RWPE1 (cell line): Measurements from ENCODE around the gene GRM5.

Experiments used
- CTCF ChIA-PET: fragments of 350-600 bp; sonication (Branson Sonifier 250); formaldehyde crosslinking; extraction: SDS; loops from one replicate; lab custom pipeline; 2021; lab: Yijun Ruan, JAX
- POLR2A ChIA-PET: fragments of 400-600 bp; formaldehyde crosslinking; extraction: SDS; loops from one replicate; lab custom pipeline; 2020; ENCODE audit warnings: antibody characterized with exemption; ENCODE audit not compliant: low non-redundant PET; lab: Yijun Ruan, JAX
- DNase-seq: peaks from one replicate; pipeline ENCODE4 v3.0.0; 2012; ENCODE audit warnings: low spot score
- H3K27ac ChIP-seq: fragments of 450-650 bp; 2 replicates; pipeline ENCODE4 v1.5.1; 2017
- TF ChIP-seq, protein P1 (sequence below): fragments of 450-650 bp; conservative IDR thresholded peaks from 2 replicates; pipeline ENCODE4 v1.5.1; 2017; ENCODE audit warnings: low read depth, mild to moderate bottlenecking

Gene GRM5

GRCh38 chr11:88482871-88483301 is 582.9 kb downstream of the GRM5 start:
- ChIA-PET POLR2A (no interaction called here), CTCF (no interaction called here)
- TF ChIP-seq, protein P1, sequence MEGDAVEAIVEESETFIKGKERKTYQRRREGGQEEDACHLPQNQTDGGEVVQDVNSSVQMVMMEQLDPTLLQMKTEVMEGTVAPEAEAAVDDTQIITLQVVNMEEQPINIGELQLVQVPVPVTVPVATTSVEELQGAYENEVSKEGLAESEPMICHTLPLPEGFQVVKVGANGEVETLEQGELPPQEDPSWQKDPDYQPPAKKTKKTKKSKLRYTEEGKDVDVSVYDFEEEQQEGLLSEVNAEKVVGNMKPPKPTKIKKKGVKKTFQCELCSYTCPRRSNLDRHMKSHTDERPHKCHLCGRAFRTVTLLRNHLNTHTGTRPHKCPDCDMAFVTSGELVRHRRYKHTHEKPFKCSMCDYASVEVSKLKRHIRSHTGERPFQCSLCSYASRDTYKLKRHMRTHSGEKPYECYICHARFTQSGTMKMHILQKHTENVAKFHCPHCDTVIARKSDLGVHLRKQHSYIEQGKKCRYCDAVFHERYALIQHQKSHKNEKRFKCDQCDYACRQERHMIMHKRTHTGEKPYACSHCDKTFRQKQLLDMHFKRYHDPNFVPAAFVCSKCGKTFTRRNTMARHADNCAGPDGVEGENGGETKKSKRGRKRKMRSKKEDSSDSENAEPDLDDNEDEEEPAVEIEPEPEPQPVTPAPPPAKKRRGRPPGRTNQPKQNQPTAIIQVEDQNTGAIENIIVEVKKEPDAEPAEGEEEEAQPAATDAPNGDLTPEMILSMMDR, result no peak
- peak; percentile 9 for DNase-seq
- H3K27ac ChIP-seq, result no peak overlapping the region

GRCh38 chr11:88480223-88480622 is 585.6 kb downstream of the GRM5 start:
- ChIA-PET CTCF (interaction anchor here (0.6 kb wide), 1 partner anchor 278 kb away, joined by 3 read pairs; no protein-coding TSS in a partner anchor), POLR2A (no interaction called here)
- TF ChIP-seq, protein P1, result no peak
- peak; percentile 34 for DNase-seq
- no peak overlapping the region for H3K27ac ChIP-seq

DNA sequence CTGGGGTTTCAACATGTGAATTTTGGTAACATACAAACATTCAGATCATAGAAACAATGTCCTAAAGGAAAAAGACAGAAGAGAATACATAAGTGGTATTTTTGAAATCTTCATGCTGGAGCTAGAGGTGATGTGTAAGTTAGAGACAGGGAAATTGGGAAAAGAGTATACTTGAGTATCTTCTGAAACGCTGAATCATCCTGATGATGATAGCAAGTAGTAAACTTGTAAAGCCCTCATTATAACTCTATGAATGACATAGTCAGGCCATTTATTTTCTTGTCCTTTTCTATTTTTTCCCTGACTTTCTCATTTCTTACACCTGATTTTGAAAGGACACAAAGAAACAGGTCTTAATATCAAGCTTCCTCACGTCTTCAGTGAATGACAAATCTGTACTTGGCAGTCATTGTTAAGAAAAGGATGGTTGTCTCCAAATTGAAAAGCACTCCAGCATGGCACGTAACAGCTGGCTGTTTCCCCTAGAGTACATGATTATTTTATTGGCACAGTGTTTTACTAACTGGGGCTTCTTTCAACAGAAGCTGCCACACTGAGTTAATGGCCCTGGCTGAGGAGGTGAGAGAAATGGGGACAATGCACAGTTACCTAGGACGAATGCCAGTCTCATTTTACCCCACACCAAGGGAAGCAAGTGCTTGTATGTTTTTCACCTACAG is 587.5 kb downstream of the GRM5 start:
- H3K27ac ChIP-seq, result no peak overlapping the region
- ChIA-PET CTCF (no interaction called here), POLR2A (no interaction called here)
- DNase-seq, result no peak
- TF ChIP-seq, protein P1, result no peak

DNA sequence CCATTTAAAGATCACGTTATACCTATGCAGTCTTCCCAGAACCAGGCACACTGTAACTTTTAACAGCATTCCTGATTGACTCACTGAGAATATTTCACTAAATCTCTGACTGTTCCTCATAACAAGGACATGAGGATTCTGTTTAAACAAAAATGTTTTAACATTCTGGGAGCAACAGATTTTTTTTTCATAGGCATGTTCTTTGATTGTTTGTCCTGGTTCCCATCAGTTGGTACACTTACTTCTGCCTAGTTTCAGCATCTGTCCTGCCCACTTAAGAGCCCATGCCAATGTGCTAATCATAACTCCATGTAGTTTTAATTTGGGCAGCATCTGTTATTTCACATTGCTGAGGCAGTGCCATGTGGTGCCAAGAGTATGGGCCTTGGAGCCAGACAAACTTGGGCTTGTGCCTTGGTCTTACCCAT is 589.8 kb downstream of the GRM5 start:
- POLR2A ChIA-PET, result no interaction called here
- TF ChIP-seq, protein P1, result no peak
- H3K27ac ChIP-seq, result no peak overlapping the region
- DNase-seq, result no peak
- CTCF ChIA-PET, result no interaction called here

DNA sequence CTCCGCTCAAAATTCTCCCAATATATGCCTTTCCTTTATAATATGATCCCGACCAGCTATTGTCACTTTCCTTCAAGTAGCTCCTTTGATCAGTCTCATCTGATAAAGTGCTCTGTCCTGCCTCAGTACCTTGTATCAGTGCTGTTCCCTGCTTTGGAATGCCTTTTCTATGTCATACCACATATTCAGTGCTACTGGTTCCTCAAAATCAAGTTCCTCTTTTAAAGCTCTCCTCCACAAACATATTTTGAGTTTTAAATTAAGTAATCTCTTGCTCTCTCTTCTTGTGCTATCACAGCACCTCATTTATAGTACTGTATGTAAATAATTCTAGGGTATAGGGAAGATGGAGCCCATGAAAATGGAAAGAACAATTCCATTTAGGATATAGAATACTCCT is 591.1 kb downstream of the GRM5 start:
- DNase-seq, result no peak
- CTCF ChIA-PET, result interaction anchor here (0.5 to 1.4 kb wide), 2 partner anchors 12 to 119 kb away, joined by 3 to 4 read pairs; no protein-coding TSS in a partner anchor

DNA sequence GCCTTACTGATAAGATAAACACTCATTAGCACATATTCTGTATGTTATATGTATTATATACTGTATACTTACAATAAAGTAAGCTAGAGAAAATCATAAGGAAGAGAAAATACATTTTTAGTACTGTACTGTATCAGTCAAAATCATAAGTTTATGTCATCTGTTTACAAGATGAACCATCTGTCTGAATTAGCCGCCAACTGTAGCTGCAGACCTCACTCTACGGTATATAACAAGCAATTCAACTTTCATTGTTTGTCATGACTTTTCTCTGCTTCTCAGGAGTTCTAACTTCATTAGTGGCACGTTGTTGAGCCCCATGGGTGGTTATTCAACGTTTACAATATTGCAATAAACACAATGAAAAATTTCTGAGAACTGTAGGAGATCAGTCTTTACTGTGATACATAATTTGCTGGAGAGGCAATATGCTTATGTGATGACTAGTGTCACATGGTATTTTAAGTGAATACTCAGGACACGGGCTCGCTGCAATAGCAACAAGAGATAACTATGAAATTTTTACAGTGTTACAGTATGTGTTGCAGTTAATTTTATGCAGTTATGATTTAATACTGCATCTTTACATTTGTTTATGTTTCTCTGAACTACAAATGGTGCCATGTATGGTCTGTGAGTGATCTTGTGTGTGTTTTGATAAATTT is 596.1 kb downstream of the GRM5 start:
- ChIA-PET CTCF (no interaction called here), POLR2A (no interaction called here)
- TF ChIP-seq, protein P1, result no peak
- no peak overlapping the region for H3K27ac ChIP-seq
- DNase-seq, result no peak

More for the DNA sequence above, 591.1 kb downstream of the GRM5 start:
- POLR2A ChIA-PET, result no interaction called here
- H3K27ac ChIP-seq, result no peak overlapping the region
- TF ChIP-seq, protein P1, result no peak
